K562 (cell line): ENCODE results near the gene ADRM1. TPM values are rescaled to one million over a fixed set of nuclear protein-coding genes. Genes with fewer than 3 reads are reported as not detected.

Experiments used
- FIP1L1 ChIP-seq: fragments of 200-400 bp; formaldehyde crosslinking; IDR thresholded peaks from 2 replicates; pipeline ENCODE4 v1.6.1; 2018; ENCODE audit warnings: mild to moderate bottlenecking, low read depth, low read length; ENCODE audit not compliant: poor library complexity, severe bottlenecking
- FOXP4 ChIP-seq: sonication (generic); formaldehyde crosslinking; IDR thresholded peaks from 2 replicates; pipeline ENCODE4 v1.8.0; 2022; ENCODE audit warnings: mild to moderate bottlenecking, missing genetic modification reagents, borderline replicate concordance
- GATAD2A ChIP-seq: fragments of 450-650 bp; IDR thresholded peaks from 2 replicates; pipeline ENCODE4 v1.6.1; 2017
- GTF2B ChIP-seq: IDR thresholded peaks from 2 replicates; pipeline ENCODE4 v1.6.1; 2011; ENCODE audit not compliant: insufficient read length; ENCODE audit errors: extremely low read depth
- HEY1 ChIP-seq: fragments of 250-450 bp; sonication (Bioruptor Pico); IDR thresholded peaks from 2 replicates; pipeline ENCODE4 v1.5.0; 2020; ENCODE audit warnings: mild to moderate bottlenecking, moderate library complexity, borderline replicate concordance
- HMBOX1 ChIP-seq: sonication (generic); IDR thresholded peaks from 2 replicates; pipeline ENCODE4 v1.6.1; 2016
- HMGN3 ChIP-seq: IDR thresholded peaks from 2 replicates; pipeline ENCODE4 v1.6.1; 2011; ENCODE audit warnings: borderline replicate concordance, low read depth, mild to moderate bottlenecking, mixed read lengths, low read length; ENCODE audit not compliant: insufficient read length; ENCODE audit errors: extremely low read depth
- KLF6 ChIP-seq: fragments of 250-450 bp; sonication (Bioruptor Pico); IDR thresholded peaks from 2 replicates; pipeline ENCODE4 v1.4.0; 2020; ENCODE audit warnings: mild to moderate bottlenecking, moderate library complexity, borderline replicate concordance
- MBD2 ChIP-seq: sonication (generic); IDR thresholded peaks from 2 replicates; pipeline ENCODE4 v1.6.1; 2016; ENCODE audit warnings: low read depth, borderline replicate concordance
- PHB2 ChIP-seq: fragments of 450-650 bp; IDR thresholded peaks from 2 replicates; pipeline ENCODE4 v1.6.1; 2017; ENCODE audit warnings: low read depth
- RBBP5 ChIP-seq: fragments of 200-600 bp; sonication (generic); IDR thresholded peaks from 2 replicates; pipeline ENCODE4 v1.6.1; 2012; ENCODE audit warnings: borderline replicate concordance, mild to moderate bottlenecking, low read length, control low read depth, inconsistent platforms; ENCODE audit not compliant: insufficient read depth, poor library complexity, severe bottlenecking
- TAF1 ChIP-seq: IDR thresholded peaks from 2 replicates; pipeline ENCODE4 v1.6.1; 2011; ENCODE audit warnings: mild to moderate bottlenecking, low read length, moderate library complexity; ENCODE audit not compliant: insufficient read depth, control insufficient read depth, severe bottlenecking; ENCODE audit errors: extremely low read depth
- ZNF354B ChIP-seq: fragments of 250-450 bp; sonication (Bioruptor Pico); IDR thresholded peaks from 2 replicates; pipeline ENCODE4 v1.4.0; 2020
- ZNF512 ChIP-seq: IDR thresholded peaks from 2 replicates; pipeline ENCODE4 v1.6.1; 2016; ENCODE audit warnings: missing genetic modification characterization, missing compliant biosample characterization
- polyA plus RNA-seq, 8 experiments: library from polyadenylated mRNA; depleted of rRNA in 4 of 8; stranded (reverse) in 5 of 8; unstranded in 3 of 8; fragments of >200 nt; fragmentation: Nextera tagmentation in 2 of 8; fragmentation: Illumina TruSeq in 1 of 8; extraction: Ambion mirVana in 2 of 8; extraction: Trizol in 1 of 8; gene quantifications; 2 replicates each; pipeline versions ENCODE4 v1.2.1 to v1.2.3, GENCODE V29; 2011 to 2014; ENCODE audit warnings: inconsistent platforms in 1 of 8, missing spikeins in 1 of 8
- total RNA-seq, 7 experiments: library from RNA; depleted of rRNA in 6 of 7; stranded (reverse); fragments of >200 nt in 6 of 7; fragmentation: Illumina TruSeq in 2 of 7; extraction: Trizol in 2 of 7; gene quantifications; 2 replicates each; pipeline versions ENCODE4 v1.2.1 to v1.2.3, GENCODE V29; 2011 to 2021; ENCODE audit warnings: low replicate concordance in 1 of 7

Gene ADRM1
- total and polyA plus RNA-seq, 9 of the 15 experiments (the other 6 are each of a cell fraction or from before 2014, with no cell fraction given), result 5.0 to 223 (median 67.4) TPM

GRCh38 chr20:62302341-62303061 is at the start of gene ADRM1 (continued):
- TF ChIP-seq FIP1L1, result peak; percentile 98
- TF ChIP-seq KLF6 (CRISPR knock-in tag), result no peak
- TF ChIP-seq HMGN3, result peak; percentile 71
- TF ChIP-seq ZNF354B (CRISPR knock-in tag), result no peak
- peak; percentile 8 for TF ChIP-seq RBBP5
- peak; percentile 95 for TF ChIP-seq GATAD2A
- TF ChIP-seq FOXP4 (CRISPR knock-in tag), result no peak
- TF ChIP-seq HMBOX1, result no peak
- TF ChIP-seq ZNF512 (tag), result no peak
- TF ChIP-seq MBD2, result peak; percentile 69
- TF ChIP-seq HEY1 (CRISPR knock-in tag), result no peak
- TF ChIP-seq TAF1, result peak; percentile 77
- no peak for TF ChIP-seq GTF2B
- TF ChIP-seq PHB2, result no peak
